ENCODE results near the gene CA9.
A peak's percentile ranks its signal among the peaks of the same experiment; 100 is the strongest.

CA9 gene

GRCh38 chr9:35719546-35719945, 45.8 kb downstream of the CA9 start:
- no peak for DNase-seq

- DNase-seq = no peak
These were observed 49.7 kb downstream of the CA9 start for GRCh38 chr9:35723426-35723825.

DNA sequence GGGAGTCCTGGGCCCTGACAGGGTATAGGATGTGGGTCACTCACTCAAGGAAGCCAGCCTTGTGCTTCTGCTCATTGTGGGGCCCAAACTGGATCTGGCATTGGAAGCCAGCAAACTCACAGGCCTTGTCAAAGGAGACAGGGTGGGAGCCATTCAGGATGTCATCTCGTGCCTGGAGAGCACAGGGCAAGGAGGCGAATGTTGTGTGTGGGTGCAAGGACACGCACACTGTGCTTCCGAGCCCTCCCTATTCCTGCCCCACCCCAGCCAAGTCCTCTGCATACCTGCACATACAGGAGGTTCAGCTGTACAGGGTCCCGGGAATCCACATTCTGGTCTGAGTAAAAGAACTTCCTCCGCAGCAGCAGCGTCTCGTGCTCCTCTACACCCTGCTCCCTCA, 50.2 kb downstream of the CA9 start:
- DNase-seq = no peak

DNA sequence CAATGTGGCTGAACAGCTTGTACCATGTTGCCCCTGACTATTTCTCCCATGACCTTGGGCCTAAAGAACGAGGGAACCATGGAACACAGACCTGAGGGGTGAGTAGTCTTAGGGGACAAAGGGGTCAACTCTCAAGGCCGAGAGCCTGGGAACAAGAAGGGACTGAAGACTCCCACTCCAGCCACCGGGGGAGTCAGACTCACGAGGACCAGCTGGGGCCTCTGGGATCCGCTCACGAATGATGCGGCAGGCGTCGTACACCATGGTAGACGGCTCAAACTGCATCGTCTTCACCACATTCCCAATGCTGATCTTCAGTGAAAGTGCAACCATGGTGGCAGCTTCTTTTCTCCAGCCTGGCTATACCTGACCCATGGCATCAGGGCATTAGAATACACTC, 51.6 kb downstream of the CA9 start:
- DNase-seq = no peak

DNA sequence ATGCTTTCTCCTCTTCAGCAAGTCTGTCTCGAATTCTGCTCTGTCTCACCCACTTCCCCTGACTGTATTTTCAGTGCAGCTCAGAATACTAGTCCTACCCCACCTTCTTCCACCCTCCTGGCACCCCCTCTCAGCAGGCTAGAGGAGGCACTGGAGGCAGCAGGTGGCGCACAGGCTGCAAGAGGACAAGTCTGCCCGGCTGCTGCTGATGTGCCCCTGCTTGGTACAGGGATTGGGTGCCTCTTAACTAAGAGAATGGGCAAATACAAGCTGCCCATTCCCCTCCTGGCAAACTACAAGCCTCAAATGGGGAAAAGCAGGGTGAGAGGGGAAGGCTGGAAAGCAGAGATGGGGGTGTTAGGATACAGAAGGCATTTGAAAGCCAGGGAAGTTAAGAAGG, 53.2 kb downstream of the CA9 start:
- peak; percentile 43 for DNase-seq

DNA sequence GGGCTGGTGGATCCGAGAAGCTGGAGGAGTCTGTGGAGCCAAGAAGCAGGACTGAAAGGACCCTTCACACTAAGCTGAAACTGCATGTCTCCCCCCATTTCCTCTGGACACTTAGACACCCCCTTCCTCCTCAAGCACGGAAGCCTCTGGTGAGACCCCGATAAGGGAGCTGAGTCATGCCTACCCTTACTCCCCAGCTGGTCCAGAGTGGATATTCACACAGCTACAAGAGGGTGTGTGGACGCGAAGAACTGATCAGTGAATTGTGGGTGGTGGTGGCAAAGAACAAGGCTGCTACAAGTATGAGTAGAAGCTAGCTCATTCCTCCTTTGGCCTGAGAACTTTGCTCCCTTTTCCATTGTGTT, 53.9 kb downstream of the CA9 start:
- DNase-seq = no peak

DNA sequence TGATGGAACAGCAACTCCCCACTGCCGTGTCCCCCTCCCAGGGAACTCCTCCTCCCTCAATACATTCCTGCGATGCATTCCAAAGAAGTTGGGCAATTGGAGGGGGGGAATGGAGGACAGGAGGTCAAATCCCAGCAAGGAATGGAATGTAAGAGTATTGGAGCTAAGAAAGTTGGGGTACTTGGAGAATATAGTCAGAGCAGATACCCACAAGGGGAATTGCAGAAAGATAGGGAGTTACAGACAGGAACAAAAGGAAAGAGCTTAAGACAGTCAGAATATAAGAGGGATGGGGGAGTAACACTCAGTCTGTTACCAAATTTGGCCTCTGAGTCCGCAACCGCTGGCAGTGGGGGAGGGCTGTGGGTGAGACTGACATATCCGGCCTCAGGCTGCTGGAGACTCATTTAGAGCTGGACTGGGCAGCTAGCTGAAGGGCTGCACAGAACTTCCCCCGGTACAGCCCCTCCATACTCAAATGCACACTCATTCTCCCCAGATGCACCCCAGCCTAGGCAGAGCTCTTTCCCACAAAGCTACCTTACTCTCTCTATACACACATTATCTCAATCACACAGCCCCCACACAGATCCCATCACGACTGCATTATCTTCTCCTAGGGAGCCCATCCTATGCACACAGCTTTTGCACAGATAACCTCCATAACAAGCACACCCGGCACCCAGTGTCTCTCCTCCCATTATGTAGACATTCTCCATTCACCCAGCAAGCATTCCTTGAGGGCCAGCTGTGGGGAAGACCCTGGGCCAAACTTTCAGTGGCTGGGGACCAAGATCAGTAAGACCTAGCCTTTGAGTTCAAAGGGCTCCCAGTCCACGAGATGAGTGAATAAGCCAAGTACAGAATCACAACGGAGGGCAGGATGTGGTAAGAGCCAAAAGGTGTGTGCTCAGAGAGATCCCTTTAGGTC, 54.6 kb downstream of the CA9 start:
- peak; percentile 93 for DNase-seq

DNA sequence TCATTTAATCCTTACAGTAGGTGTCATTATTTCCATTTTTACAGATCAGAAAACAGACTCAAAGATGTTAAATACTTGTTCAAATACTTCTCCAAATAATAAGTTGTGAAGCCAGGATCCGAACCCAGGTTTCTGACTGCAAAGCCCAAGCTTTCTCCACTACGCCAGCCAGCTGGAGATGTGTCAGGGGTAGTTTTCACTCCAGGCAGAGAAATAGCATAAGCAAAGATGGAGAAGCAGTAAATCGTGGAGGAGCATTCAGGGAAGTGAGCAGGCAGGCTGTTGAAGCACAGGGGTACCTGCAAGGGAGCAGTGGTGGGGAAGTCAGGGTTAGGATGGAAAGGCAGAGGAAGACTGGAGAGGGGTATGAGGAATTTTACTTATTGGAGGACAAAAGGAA, 55.4 kb downstream of the CA9 start:
- DNase-seq = no peak

DNA sequence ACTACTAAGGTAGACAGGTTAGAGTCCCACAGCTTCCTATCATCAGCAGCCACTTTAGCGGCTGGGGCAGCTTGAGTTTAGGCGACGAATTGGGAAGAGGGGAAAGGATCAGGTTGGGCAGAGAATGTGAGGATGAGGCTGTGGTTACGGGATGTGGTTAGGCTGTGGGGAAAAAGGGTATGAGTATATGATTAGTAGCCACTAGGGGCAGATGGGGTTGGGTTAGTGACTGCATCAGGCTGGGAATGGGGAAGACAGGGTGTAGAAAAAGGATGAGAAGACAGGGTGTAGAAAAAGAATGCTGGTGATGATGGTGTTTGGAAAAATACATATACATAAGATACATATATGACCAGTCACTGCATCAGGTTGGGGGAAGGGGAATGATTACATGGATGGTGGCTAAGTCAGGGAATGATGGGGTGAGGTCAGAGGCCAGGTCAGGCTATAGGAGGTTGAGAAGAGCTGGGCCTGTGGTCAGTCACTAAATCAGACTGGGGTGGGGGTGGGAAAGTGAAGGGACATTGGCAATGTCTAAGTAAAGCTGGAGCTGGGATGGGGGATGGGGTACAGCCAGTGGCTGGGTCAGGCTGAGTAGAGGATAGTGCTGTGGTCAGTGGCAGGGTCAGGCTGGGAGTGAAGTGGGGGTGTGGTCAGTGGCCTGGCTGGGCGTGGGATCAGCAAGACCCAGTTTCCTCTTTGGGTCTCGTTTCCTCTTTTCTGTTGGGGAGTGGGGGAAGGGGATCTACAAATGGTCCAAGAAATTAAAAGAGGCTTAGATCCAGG, 56.2 kb downstream of the CA9 start:
- peak; percentile 96 for DNase-seq

DNA sequence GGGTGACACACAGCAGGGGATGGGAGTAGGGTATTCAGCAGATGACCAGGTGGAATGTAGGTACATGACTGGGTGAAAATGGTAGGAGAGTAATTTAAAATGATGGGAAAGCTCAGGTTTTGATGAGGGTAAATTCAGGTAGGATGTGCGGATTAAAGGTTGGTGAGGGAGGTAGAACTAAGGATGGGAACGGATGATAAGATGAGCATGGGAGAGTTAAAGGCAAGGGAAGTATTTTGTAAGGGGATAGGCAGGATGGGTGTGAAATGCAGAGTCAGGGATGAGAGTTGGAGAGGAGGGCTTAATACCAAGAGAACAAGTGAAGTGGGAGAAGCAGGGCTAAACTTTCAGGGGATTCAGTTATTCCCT, 56.7 kb downstream of the CA9 start:
- DNase-seq = no peak

Data from HCEC 1CT (cell line).